Measurements from ENCODE around the gene SYNJ1. TPM values are rescaled to one million over a fixed set of nuclear protein-coding genes. Genes with fewer than 3 reads are reported as not detected.

SYNJ1 gene
- total and polyA plus RNA-seq, 2 of the 13 experiments (the other 11 are each of a cell fraction or from before 2014, with no cell fraction given) = 2.0 to 2.7 TPM

DNA sequence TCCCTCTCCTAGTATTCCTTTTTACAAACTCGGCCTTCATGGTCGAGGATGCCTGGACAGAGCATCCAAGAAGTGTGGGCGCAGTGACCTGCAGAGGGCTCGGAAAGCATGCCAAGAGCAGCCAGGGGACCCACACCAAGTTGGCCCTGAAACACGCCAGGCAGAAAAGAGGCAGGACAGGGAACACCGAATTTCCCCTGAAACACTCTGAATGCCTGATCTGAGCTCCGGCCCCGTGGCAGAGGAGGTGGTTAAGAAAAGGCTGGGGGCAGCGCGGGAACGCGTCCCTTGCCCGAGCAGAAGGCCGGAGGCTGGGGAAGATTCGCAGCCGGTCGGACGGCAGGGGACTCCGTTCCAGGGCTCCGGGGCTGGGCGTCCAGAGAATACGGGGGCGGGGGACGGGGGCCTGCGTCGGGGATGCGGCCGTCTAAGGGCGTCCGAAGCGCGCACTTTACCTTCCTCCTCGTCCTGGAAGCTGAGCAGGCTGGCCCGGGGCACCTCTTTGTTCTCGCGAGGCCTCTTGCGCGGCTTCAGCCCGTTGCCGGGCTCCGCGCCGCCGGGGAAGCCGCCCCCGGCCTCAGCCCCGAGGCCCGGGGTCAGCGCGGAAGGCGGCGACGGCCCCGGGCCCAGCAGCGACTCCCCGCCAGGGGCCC is 43.2 kb upstream of the SYNJ1 start:
- Histone ChIP-seq H3K27me3 (ENCODE audit: control insufficient read depth in 1 of 2, insufficient read depth in 2 of 2, low read length in 2 of 2) (no peaks in the 10 kb centered on the region; a peak in 1 of 5 replicates), H3K79me2 (ENCODE audit: insufficient read depth, low read length) (peaks cover 50% of the 10 kb centered on the region), H3K27ac (ENCODE audit: extremely low read length, insufficient read depth, low read length) (peak overlapping the region; percentile 91), H3K36me3 (replicated peaks in 1 of 2; ENCODE audit: control insufficient read depth in 1 of 2, insufficient read depth in 2 of 2, low read length in 2 of 2) (peaks cover 3 to 20% of the 10 kb centered on the region in 2 experiments; a peak in 4 of 5 replicates), H3K4me2 (ENCODE audit: low read depth, low read length) (peak overlapping the region; percentile 79), H3K4me3 (replicated peaks in 1 of 3; ENCODE audit: insufficient read depth in 1 of 3, low read depth in 2 of 3, low read length in 3 of 3) (peak overlapping the region; percentile 75 to 92 (median 90)), H3K9ac (ENCODE audit: insufficient read depth, low read depth, low read length) (peak overlapping the region; percentile 87), H4K20me1 (ENCODE audit: insufficient read depth, low read length) (peaks cover 24% of the 10 kb centered on the region), H2AFZ (ENCODE audit: low read length) (no peak overlapping the region), H3K9me3 (ENCODE audit: low read length) (no peaks in the 10 kb centered on the region), H3K4me1 (ENCODE audit: insufficient read depth, low read length) (peaks cover 52% of the 10 kb centered on the region)
- intact Hi-C loops (cut with micrococcal nuclease; ENCODE audit: unreplicated experiment) (loop anchor here (5.0 kb wide), 2 partner anchors 56 to 119 kb away; no protein-coding TSS in a partner anchor), in situ Hi-C loops (cut with HindIII; ENCODE audit: extremely low pct_ligation_motif_present, low pct_unique_long_range_greater_than_20kb) (loop anchor here (5.0 kb wide), 1 partner anchor 44 kb away; the partner anchor contains the start of gene SYNJ1)
- BruUV-seq (replicated peaks) = no TSS peak
- FAIRE-seq (no peak), DNase-seq (ENCODE audit: low spot score) (peak; percentile 33), ATAC-seq (peak; percentile 79)
- 4% methylated on average over 14 of the region's 56 CpGs for WGBS (ENCODE audit: low lambda C conversion rate)
- POLR2A ChIA-PET = interaction anchor here (0.6 to 2.5 kb wide), 11 partner anchors 10 to 1047 kb away, joined by 3 to 31 read pairs (median 4); partner anchors contain the start of gene SYNJ1
- CTCF ChIA-PET (ENCODE audit: low intra/inter-chr PET ratio, low total read pairs) = no interaction called here
- TF ChIP-seq CHCHD3 (CRISPR knock-in tag; IDR thresholded peaks at IDR 0.05) (no peak), ZNF484 (CRISPR knock-in tag; IDR thresholded peaks at IDR 0.05; ENCODE audit: borderline replicate concordance, low read depth) (no peak), ZNF33B (CRISPR knock-in tag; IDR thresholded peaks at IDR 0.05) (no peak), ZFP62 (CRISPR knock-in tag; IDR thresholded peaks at IDR 0.05) (no peak), REL (CRISPR knock-in tag; conservative IDR thresholded peaks at IDR 0.05) (no peak), TEAD3 (CRISPR knock-in tag; optimal IDR thresholded peaks at IDR 0.05; ENCODE audit: borderline replicate concordance) (peak; percentile 35), ZNF260 (CRISPR knock-in tag; IDR thresholded peaks at IDR 0.05; ENCODE audit: borderline replicate concordance, low read depth) (no peak), MAF1 (CRISPR knock-in tag; IDR thresholded peaks at IDR 0.05; ENCODE audit: borderline replicate concordance) (no peak), BORCS8-MEF2B (CRISPR knock-in tag; IDR thresholded peaks at IDR 0.05) (no peak), ZNF205 (CRISPR knock-in tag; IDR thresholded peaks at IDR 0.05) (0 out of 2 replicates have a peak, but pooled peaks have one; percentile 8)
- TF ChIP-seq, protein P1, sequence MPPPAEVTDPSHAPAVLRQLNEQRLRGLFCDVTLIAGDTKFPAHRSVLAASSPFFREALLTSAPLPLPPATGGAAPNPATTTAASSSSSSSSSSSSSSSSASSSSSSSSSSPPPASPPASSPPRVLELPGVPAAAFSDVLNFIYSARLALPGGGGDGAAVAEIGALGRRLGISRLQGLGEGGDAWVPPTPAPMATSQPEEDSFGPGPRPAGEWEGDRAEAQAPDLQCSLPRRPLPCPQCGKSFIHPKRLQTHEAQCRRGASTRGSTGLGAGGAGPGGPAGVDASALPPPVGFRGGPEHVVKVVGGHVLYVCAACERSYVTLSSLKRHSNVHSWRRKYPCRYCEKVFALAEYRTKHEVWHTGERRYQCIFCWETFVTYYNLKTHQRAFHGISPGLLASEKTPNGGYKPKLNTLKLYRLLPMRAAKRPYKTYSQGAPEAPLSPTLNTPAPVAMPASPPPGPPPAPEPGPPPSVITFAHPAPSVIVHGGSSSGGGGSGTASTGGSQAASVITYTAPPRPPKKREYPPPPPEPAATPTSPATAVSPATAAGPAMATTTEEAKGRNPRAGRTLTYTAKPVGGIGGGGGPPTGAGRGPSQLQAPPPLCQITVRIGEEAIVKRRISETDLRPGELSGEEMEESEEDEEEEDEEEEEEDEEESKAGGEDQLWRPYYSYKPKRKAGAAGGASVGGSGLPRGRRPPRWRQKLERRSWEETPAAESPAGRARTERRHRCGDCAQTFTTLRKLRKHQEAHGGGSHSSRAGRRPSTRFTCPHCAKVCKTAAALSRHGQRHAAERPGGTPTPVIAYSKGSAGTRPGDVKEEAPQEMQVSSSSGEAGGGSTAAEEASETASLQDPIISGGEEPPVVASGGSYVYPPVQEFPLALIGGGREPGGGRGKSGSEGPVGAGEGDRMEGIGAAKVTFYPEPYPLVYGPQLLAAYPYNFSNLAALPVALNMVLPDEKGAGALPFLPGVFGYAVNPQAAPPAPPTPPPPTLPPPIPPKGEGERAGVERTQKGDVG (CRISPR knock-in tag; IDR thresholded peaks at IDR 0.05; ENCODE audit: borderline replicate concordance) = no peak
- TF ChIP-seq, protein P2, sequence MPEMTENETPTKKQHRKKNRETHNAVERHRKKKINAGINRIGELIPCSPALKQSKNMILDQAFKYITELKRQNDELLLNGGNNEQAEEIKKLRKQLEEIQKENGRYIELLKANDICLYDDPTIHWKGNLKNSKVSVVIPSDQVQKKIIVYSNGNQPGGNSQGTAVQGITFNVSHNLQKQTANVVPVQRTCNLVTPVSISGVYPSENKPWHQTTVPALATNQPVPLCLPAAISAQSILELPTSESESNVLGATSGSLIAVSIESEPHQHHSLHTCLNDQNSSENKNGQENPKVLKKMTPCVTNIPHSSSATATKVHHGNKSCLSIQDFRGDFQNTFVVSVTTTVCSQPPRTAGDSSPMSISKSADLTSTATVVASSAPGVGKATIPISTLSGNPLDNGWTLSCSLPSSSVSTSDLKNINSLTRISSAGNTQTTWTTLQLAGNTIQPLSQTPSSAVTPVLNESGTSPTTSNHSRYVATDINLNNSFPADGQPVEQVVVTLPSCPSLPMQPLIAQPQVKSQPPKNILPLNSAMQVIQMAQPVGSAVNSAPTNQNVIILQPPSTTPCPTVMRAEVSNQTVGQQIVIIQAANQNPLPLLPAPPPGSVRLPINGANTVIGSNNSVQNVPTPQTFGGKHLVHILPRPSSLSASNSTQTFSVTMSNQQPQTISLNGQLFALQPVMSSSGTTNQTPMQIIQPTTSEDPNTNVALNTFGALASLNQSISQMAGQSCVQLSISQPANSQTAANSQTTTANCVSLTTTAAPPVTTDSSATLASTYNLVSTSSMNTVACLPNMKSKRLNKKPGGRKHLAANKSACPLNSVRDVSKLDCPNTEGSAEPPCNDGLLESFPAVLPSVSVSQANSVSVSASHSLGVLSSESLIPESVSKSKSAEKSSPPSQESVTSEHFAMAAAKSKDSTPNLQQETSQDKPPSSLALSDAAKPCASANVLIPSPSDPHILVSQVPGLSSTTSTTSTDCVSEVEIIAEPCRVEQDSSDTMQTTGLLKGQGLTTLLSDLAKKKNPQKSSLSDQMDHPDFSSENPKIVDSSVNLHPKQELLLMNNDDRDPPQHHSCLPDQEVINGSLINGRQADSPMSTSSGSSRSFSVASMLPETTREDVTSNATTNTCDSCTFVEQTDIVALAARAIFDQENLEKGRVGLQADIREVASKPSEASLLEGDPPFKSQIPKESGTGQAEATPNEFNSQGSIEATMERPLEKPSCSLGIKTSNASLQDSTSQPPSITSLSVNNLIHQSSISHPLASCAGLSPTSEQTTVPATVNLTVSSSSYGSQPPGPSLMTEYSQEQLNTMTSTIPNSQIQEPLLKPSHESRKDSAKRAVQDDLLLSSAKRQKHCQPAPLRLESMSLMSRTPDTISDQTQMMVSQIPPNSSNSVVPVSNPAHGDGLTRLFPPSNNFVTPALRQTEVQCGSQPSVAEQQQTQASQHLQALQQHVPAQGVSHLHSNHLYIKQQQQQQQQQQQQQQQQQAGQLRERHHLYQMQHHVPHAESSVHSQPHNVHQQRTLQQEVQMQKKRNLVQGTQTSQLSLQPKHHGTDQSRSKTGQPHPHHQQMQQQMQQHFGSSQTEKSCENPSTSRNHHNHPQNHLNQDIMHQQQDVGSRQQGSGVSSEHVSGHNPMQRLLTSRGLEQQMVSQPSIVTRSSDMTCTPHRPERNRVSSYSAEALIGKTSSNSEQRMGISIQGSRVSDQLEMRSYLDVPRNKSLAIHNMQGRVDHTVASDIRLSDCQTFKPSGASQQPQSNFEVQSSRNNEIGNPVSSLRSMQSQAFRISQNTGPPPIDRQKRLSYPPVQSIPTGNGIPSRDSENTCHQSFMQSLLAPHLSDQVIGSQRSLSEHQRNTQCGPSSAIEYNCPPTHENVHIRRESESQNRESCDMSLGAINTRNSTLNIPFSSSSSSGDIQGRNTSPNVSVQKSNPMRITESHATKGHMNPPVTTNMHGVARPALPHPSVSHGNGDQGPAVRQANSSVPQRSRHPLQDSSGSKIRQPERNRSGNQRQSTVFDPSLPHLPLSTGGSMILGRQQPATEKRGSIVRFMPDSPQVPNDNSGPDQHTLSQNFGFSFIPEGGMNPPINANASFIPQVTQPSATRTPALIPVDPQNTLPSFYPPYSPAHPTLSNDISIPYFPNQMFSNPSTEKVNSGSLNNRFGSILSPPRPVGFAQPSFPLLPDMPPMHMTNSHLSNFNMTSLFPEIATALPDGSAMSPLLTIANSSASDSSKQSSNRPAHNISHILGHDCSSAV (CRISPR knock-in tag; IDR thresholded peaks at IDR 0.05; ENCODE audit: borderline replicate concordance) = no peak
